Activated naive CD8-positive, alpha-beta T cell (primary cell): ENCODE measurements around the gene PLEKHA7.
"Not testable (repeated sequence)": the region's sequence is repeated elsewhere in the genome, so short reads cannot be mapped to it uniquely, and the experiment has no call there.

ENCODE experiments used
- H3K27ac Mint-ChIP-seq: one replicate; pipeline ENCODE4 v1.8.0; 2021; ENCODE audit warnings: mixed read lengths
- H3K27me3 Mint-ChIP-seq: one replicate; pipeline ENCODE4 v1.8.0; 2021; ENCODE audit warnings: mixed read lengths
- H3K36me3 Mint-ChIP-seq: one replicate; pipeline ENCODE4 v1.8.0; 2021; ENCODE audit warnings: mixed read lengths
- H3K4me1 Mint-ChIP-seq: one replicate; pipeline ENCODE4 v1.8.0; 2021; ENCODE audit warnings: low read depth, mixed read lengths
- H3K4me3 Mint-ChIP-seq: one replicate; pipeline ENCODE4 v1.8.0; 2021; ENCODE audit warnings: mild to moderate bottlenecking, mixed read lengths
- H3K9me3 Mint-ChIP-seq: one replicate; pipeline ENCODE4 v1.8.0; 2021; ENCODE audit warnings: low read depth, mixed read lengths

Gene PLEKHA7

GRCh38 chr11:16881074-16881709, 133.0 kb downstream of the PLEKHA7 start:
- no peaks in the 10 kb centered on the region for H3K4me1 Mint-ChIP-seq
- H3K36me3 Mint-ChIP-seq = no peaks in the 10 kb centered on the region
- H3K9me3 Mint-ChIP-seq = no peaks in the 10 kb centered on the region
- H3K27me3 Mint-ChIP-seq = peaks cover 4% of the 10 kb centered on the region
- no peak overlapping the region for H3K27ac Mint-ChIP-seq
- H3K4me3 Mint-ChIP-seq = no peak overlapping the region

GRCh38 chr11:16880184-16880801, 133.9 kb downstream of the PLEKHA7 start:
- H3K4me1 Mint-ChIP-seq = no peaks in the 10 kb centered on the region
- H3K9me3 Mint-ChIP-seq = no peaks in the 10 kb centered on the region
- no peaks in the 10 kb centered on the region for H3K36me3 Mint-ChIP-seq
- H3K27ac Mint-ChIP-seq = no peak overlapping the region
- peaks cover 4% of the 10 kb centered on the region for H3K27me3 Mint-ChIP-seq
- no peak overlapping the region for H3K4me3 Mint-ChIP-seq

- no peak overlapping the region for H3K4me3 Mint-ChIP-seq
- H3K4me1 Mint-ChIP-seq = no peaks in the 10 kb centered on the region
- no peaks in the 10 kb centered on the region for H3K9me3 Mint-ChIP-seq
- no peaks in the 10 kb centered on the region for H3K36me3 Mint-ChIP-seq
- peaks cover 4% of the 10 kb centered on the region for H3K27me3 Mint-ChIP-seq
- H3K27ac Mint-ChIP-seq = no peak overlapping the region
Observed at GRCh38 chr11:16879690-16880089, 134.5 kb downstream of the PLEKHA7 start.

- H3K36me3 Mint-ChIP-seq = no peaks in the 10 kb centered on the region
- H3K27ac Mint-ChIP-seq = no peak overlapping the region
- no peaks in the 10 kb centered on the region for H3K4me1 Mint-ChIP-seq
- peaks cover 4% of the 10 kb centered on the region for H3K27me3 Mint-ChIP-seq
- H3K9me3 Mint-ChIP-seq = no peaks in the 10 kb centered on the region
- H3K4me3 Mint-ChIP-seq = no peak overlapping the region
Observed at GRCh38 chr11:16876837-16877236, 137.4 kb downstream of the PLEKHA7 start.

GRCh38 chr11:16876053-16876752, 138.0 kb downstream of the PLEKHA7 start:
- no peak overlapping the region for H3K4me3 Mint-ChIP-seq
- H3K27ac Mint-ChIP-seq = no peak overlapping the region
- no peaks in the 10 kb centered on the region for H3K36me3 Mint-ChIP-seq
- no peaks in the 10 kb centered on the region for H3K27me3 Mint-ChIP-seq
- no peaks in the 10 kb centered on the region for H3K4me1 Mint-ChIP-seq
- no peaks in the 10 kb centered on the region for H3K9me3 Mint-ChIP-seq

- Mint-ChIP-seq H3K36me3 (no peaks in the 10 kb centered on the region), H3K4me1 (no peaks in the 10 kb centered on the region), H3K9me3 (no peaks in the 10 kb centered on the region), H3K4me3 (no peak overlapping the region), H3K27ac (no peak overlapping the region), H3K27me3 (no peaks in the 10 kb centered on the region)
Observed at GRCh38 chr11:16874275-16874975, 139.8 kb downstream of the PLEKHA7 start.

GRCh38 chr11:16873289-16873688, 140.9 kb downstream of the PLEKHA7 start:
- H3K36me3 Mint-ChIP-seq = no peaks in the 10 kb centered on the region
- no peak overlapping the region for H3K27ac Mint-ChIP-seq
- no peaks in the 10 kb centered on the region for H3K9me3 Mint-ChIP-seq
- H3K4me3 Mint-ChIP-seq = no peak overlapping the region
- no peaks in the 10 kb centered on the region for H3K27me3 Mint-ChIP-seq
- H3K4me1 Mint-ChIP-seq = no peaks in the 10 kb centered on the region

- no peaks in the 10 kb centered on the region for H3K4me1 Mint-ChIP-seq
- no peak overlapping the region for H3K4me3 Mint-ChIP-seq
- H3K27me3 Mint-ChIP-seq = no peaks in the 10 kb centered on the region
- no peaks in the 10 kb centered on the region for H3K36me3 Mint-ChIP-seq
- H3K27ac Mint-ChIP-seq = no peak overlapping the region
- H3K9me3 Mint-ChIP-seq = no peaks in the 10 kb centered on the region
Observed at GRCh38 chr11:16871368-16871767, 142.8 kb downstream of the PLEKHA7 start.

- H3K27me3 Mint-ChIP-seq = no peaks in the 10 kb centered on the region
- no peak overlapping the region for H3K4me3 Mint-ChIP-seq
- no peak overlapping the region for H3K27ac Mint-ChIP-seq
- no peaks in the 10 kb centered on the region for H3K36me3 Mint-ChIP-seq
- H3K4me1 Mint-ChIP-seq = peaks cover 3% of the 10 kb centered on the region
- peaks cover 4% of the 10 kb centered on the region for H3K9me3 Mint-ChIP-seq
Observed at GRCh38 chr11:16867097-16867496, 147.1 kb downstream of the PLEKHA7 start.

GRCh38 chr11:16864428-16864827, 149.8 kb downstream of the PLEKHA7 start:
- H3K36me3 Mint-ChIP-seq, H3K27me3 Mint-ChIP-seq, H3K9me3 Mint-ChIP-seq, H3K4me1 Mint-ChIP-seq, H3K4me3 Mint-ChIP-seq: not testable (repeated sequence)
- peak overlapping the region; percentile 77 for H3K27ac Mint-ChIP-seq

- Mint-ChIP-seq H3K9me3 (peaks cover 4% of the 10 kb centered on the region), H3K4me3 (no peak overlapping the region), H3K4me1 (peaks cover 3% of the 10 kb centered on the region), H3K27me3 (peaks cover 3% of the 10 kb centered on the region), H3K36me3 (no peaks in the 10 kb centered on the region), H3K27ac (no peak overlapping the region)
Observed at GRCh38 chr11:16863389-16863788, 150.8 kb downstream of the PLEKHA7 start.

GRCh38 chr11:16862726-16863125, 151.5 kb downstream of the PLEKHA7 start:
- Mint-ChIP-seq H3K9me3 (peaks cover 4% of the 10 kb centered on the region), H3K36me3 (no peaks in the 10 kb centered on the region), H3K27ac (no peak overlapping the region), H3K27me3 (peaks cover 3% of the 10 kb centered on the region), H3K4me3 (no peak overlapping the region), H3K4me1 (peaks cover 3% of the 10 kb centered on the region)

GRCh38 chr11:16861862-16862261, 152.4 kb downstream of the PLEKHA7 start:
- Mint-ChIP-seq H3K27me3 (peaks cover 3% of the 10 kb centered on the region), H3K9me3 (peaks cover 4% of the 10 kb centered on the region), H3K4me3 (no peak overlapping the region), H3K36me3 (no peaks in the 10 kb centered on the region), H3K27ac (peak overlapping the region; percentile 2), H3K4me1 (peaks cover 3% of the 10 kb centered on the region)

GRCh38 chr11:16860617-16861016, 153.6 kb downstream of the PLEKHA7 start:
- Mint-ChIP-seq H3K36me3 (no peaks in the 10 kb centered on the region), H3K9me3 (peaks cover 4% of the 10 kb centered on the region), H3K4me1 (peaks cover 3% of the 10 kb centered on the region), H3K27me3 (peaks cover 3% of the 10 kb centered on the region), H3K4me3 (no peak overlapping the region), H3K27ac (no peak overlapping the region)

- no peak overlapping the region for H3K27ac Mint-ChIP-seq
- no peak overlapping the region for H3K4me3 Mint-ChIP-seq
- H3K27me3 Mint-ChIP-seq = peaks cover 3% of the 10 kb centered on the region
- no peaks in the 10 kb centered on the region for H3K36me3 Mint-ChIP-seq
- peaks cover under 1% of the 10 kb centered on the region for H3K9me3 Mint-ChIP-seq
- H3K4me1 Mint-ChIP-seq = peaks cover under 1% of the 10 kb centered on the region
Observed at GRCh38 chr11:16859651-16860050, 154.6 kb downstream of the PLEKHA7 start.
